K562 (cell line): ENCODE data around the gene SMARCC1. TPM values are rescaled to one million over a fixed set of nuclear protein-coding genes. Genes with fewer than 3 reads are reported as not detected.

Source experiments
- ATAC-seq: fragments of 200-7000 bp; cut with Tn5 transposase; 3 replicates; pipeline ENCODE4 v1.9.1; 2020; ENCODE audit warnings: moderate library complexity
- BruUV-seq: library from RNA; stranded (reverse); fragments of 400-500 nt; replicated peaks from 2 replicates; lab custom pipeline; 2021; lab: Mats Ljungman, UMichigan
- CTCF ChIA-PET: fragments of 300-600 bp; formaldehyde crosslinking; extraction: SDS; loops from one replicate; lab custom pipeline; 2021; ENCODE audit warnings: low intra/inter-chr PET ratio; lab: Yijun Ruan, JAX
- POLR2A ChIA-PET: fragments of 300-600, 350-650 bp; sonication (Branson Sonifier 250); formaldehyde crosslinking; extraction: SDS; loops from one replicate; lab custom pipeline; 2021; ENCODE audit warnings: antibody characterized with exemption, inconsistent platforms; lab: Yijun Ruan, JAX
- DNase-seq, 4 experiments: peaks; one replicate each; pipeline versions ENCODE4 v3.0.0 to v3.0.0-alpha.2; 2011 to 2018; ENCODE audit warnings: low spot score in 3 of 4, mixed read lengths in 3 of 4; ENCODE audit errors: extremely low read depth in 1 of 4
- FAIRE-seq: peaks from 2 replicates; lab custom pipeline; 2011; peaks lifted over from hg19 to GRCh38; lab: Jason Lieb, UNC
- H2AFZ ChIP-seq: 2 replicates; pipeline ENCODE4 v1.6.0; 2011; ENCODE audit warnings: low read depth, low read length, control low read depth, inconsistent platforms
- H3K27ac ChIP-seq: fragments of 200-600 bp; 3 replicates; pipeline ENCODE4 v1.8.0; 2011; ENCODE audit warnings: low read depth, mild to moderate bottlenecking, control low read depth, inconsistent platforms, low read length, moderate library complexity, mixed read lengths; ENCODE audit errors: extremely low read depth
- H3K27me3 ChIP-seq, 2 experiments: fragments of 300-600 bp in 1 of 2; 2 replicates in 1 of 2; 3 replicates in 1 of 2; pipeline versions ENCODE4 v1.6.0 to v1.8.0; 2011; ENCODE audit warnings: inconsistent platforms in 2 of 2, low read length in 2 of 2, mild to moderate bottlenecking in 1 of 2, mixed read lengths in 1 of 2, moderate library complexity in 1 of 2; ENCODE audit not compliant: control insufficient read depth in 2 of 2, insufficient read depth in 2 of 2
- H3K36me3 ChIP-seq: fragments of 300-600 bp; 3 replicates; pipeline ENCODE4 v1.8.0; 2011; ENCODE audit warnings: mild to moderate bottlenecking, low read length, inconsistent platforms; ENCODE audit not compliant: control insufficient read depth, insufficient read depth
- H3K4me1 ChIP-seq, 2 experiments: fragments of 200-600 bp in 1 of 2; replicated peaks in 1 of 2; 2 replicates in 1 of 2; 3 replicates in 1 of 2; pipeline versions ENCODE4 v1.5.1 to v1.8.0; 2011; ENCODE audit warnings: inconsistent platforms in 2 of 2, low read length in 2 of 2, mild to moderate bottlenecking in 1 of 2, mixed read lengths in 1 of 2, moderate library complexity in 1 of 2; ENCODE audit not compliant: control insufficient read depth in 2 of 2, insufficient read depth in 2 of 2
- H3K4me2 ChIP-seq: 2 replicates; pipeline ENCODE4 v1.6.1; 2011; ENCODE audit warnings: low read length, control low read depth, inconsistent platforms, mixed read lengths; ENCODE audit not compliant: insufficient read depth
- H3K4me3 ChIP-seq: fragments of 200-600 bp; sonication (generic), shearing (Covaris generic); 2 replicates; pipeline ENCODE4 v1.5.1; 2016; ENCODE audit warnings: control low read depth, inconsistent platforms
- H3K79me2 ChIP-seq: fragments of 200-600 bp; 3 replicates; pipeline ENCODE4 v1.8.0; 2011; ENCODE audit warnings: low read length, inconsistent platforms; ENCODE audit not compliant: control insufficient read depth, insufficient read depth
- H3K9ac ChIP-seq, 2 experiments: 2 replicates each; pipeline versions ENCODE4 v1.6.0 to v1.6.1; 2011; ENCODE audit warnings: low read depth in 2 of 2, low read length in 2 of 2, control low read depth in 1 of 2, inconsistent platforms in 1 of 2, mild to moderate bottlenecking in 1 of 2, mixed read lengths in 1 of 2; ENCODE audit not compliant: insufficient read depth in 1 of 2
- H3K9me1 ChIP-seq: one replicate; pipeline ENCODE4 v1.6.0; 2011; ENCODE audit warnings: inconsistent platforms, mild to moderate bottlenecking, low read length, moderate library complexity; ENCODE audit not compliant: control insufficient read depth, insufficient read depth
- H3K9me3 ChIP-seq: replicated peaks from 2 replicates; pipeline ENCODE4 v1.5.1; 2011; ENCODE audit warnings: low read depth, low read length, inconsistent platforms; ENCODE audit not compliant: control insufficient read depth, insufficient read depth
- H4K20me1 ChIP-seq: replicated peaks from 2 replicates; pipeline ENCODE4 v1.6.1; 2011; ENCODE audit warnings: low read length, inconsistent platforms, mixed read lengths; ENCODE audit not compliant: control insufficient read depth, insufficient read depth
- ARID4B ChIP-seq: sonication (generic); formaldehyde crosslinking; IDR thresholded peaks from 2 replicates; pipeline ENCODE4 v1.8.0; 2022; ENCODE audit warnings: mild to moderate bottlenecking, missing genetic modification reagents
- ETS1 ChIP-seq: conservative IDR thresholded peaks from 2 replicates; pipeline ENCODE4 v1.6.1; 2011; ENCODE audit warnings: low read depth, mild to moderate bottlenecking, low read length; ENCODE audit not compliant: control insufficient read depth
- HLTF ChIP-seq: fragments of 450-650 bp; IDR thresholded peaks from 2 replicates; pipeline ENCODE4 v1.6.1; 2016
- MBD1 ChIP-seq: fragments of 250-450 bp; sonication (Bioruptor Pico); IDR thresholded peaks from 2 replicates; pipeline ENCODE4 v1.8.0; 2022; ENCODE audit warnings: inconsistent platforms
- RBM39 ChIP-seq: fragments of 200-400 bp; formaldehyde crosslinking; optimal IDR thresholded peaks from 2 replicates; pipeline ENCODE3; 2018; ENCODE audit warnings: low read depth, low read length
- TCF15 ChIP-seq: fragments of 250-450 bp; sonication (Bioruptor Pico); IDR thresholded peaks from 2 replicates; pipeline ENCODE4 v1.8.0; 2022; ENCODE audit warnings: moderate library complexity, mild to moderate bottlenecking, inconsistent platforms
- ZBED1 ChIP-seq: IDR thresholded peaks from 2 replicates; pipeline ENCODE4 v1.6.1; 2014
- ZBTB5 ChIP-seq: fragments of 450-650 bp; IDR thresholded peaks from 2 replicates; pipeline ENCODE4 v1.6.1; 2017; ENCODE audit warnings: antibody characterized with exemption
- ZNF224 ChIP-seq: sonication (generic); formaldehyde crosslinking; IDR thresholded peaks from 2 replicates; pipeline ENCODE4 v1.8.0; 2022; ENCODE audit warnings: mild to moderate bottlenecking, missing genetic modification reagents
- ZNF253 ChIP-seq: fragments of 250-450 bp; sonication (Bioruptor Pico); conservative IDR thresholded peaks from 2 replicates; pipeline ENCODE4 v1.6.1; 2021; ENCODE audit warnings: mild to moderate bottlenecking
- ZNF695 ChIP-seq: fragments of 450-650 bp; formaldehyde crosslinking; IDR thresholded peaks from 2 replicates; pipeline ENCODE4 v1.4.0; 2020; ENCODE audit warnings: mild to moderate bottlenecking, moderate library complexity
- WGBS: fragments of 100-300 bp; shearing (Covaris generic); methylation state at CpG from one replicate; pipeline ENCODE4 v1.1.6; 2016; ENCODE audit warnings: low coverage, mixed read lengths; ENCODE audit not compliant: insufficient coverage; ENCODE audit errors: missing lambda C conversion rate; 5-methylcytosine and 5-hydroxymethylcytosine counted together
- in situ Hi-C: fragments of 300-500 bp; cut with MboI; formaldehyde crosslinking; loops from 4 replicates; pipeline ENCODE4 v1.15.0; 2018; ENCODE audit warnings: inconsistent platforms, mixed read lengths
- intact Hi-C: fragments of 100-400 bp; cut with micrococcal nuclease; formaldehyde crosslinking; loops from 2 replicates; pipeline ENCODE4 v1.14.2; 2022
- polyA plus RNA-seq, 8 experiments: library from polyadenylated mRNA; depleted of rRNA in 4 of 8; stranded (reverse) in 5 of 8; unstranded in 3 of 8; fragments of >200 nt; fragmentation: Nextera tagmentation in 2 of 8; fragmentation: Illumina TruSeq in 1 of 8; extraction: Ambion mirVana in 2 of 8; extraction: Trizol in 1 of 8; gene quantifications; 2 replicates each; pipeline versions ENCODE4 v1.2.1 to v1.2.3, GENCODE V29; 2011 to 2014; ENCODE audit warnings: inconsistent platforms in 1 of 8, missing spikeins in 1 of 8
- total RNA-seq, 7 experiments: library from RNA; depleted of rRNA in 6 of 7; stranded (reverse); fragments of >200 nt in 6 of 7; fragmentation: Illumina TruSeq in 2 of 7; extraction: Trizol in 2 of 7; gene quantifications; 2 replicates each; pipeline versions ENCODE4 v1.2.1 to v1.2.3, GENCODE V29; 2011 to 2021; ENCODE audit warnings: low replicate concordance in 1 of 7

SMARCC1 gene
- total and polyA plus RNA-seq, 9 of the 15 experiments (the other 6 are each of a cell fraction or from before 2014, with no cell fraction given), result 20.7 to 199 (median 66.0) TPM

GRCh38 chr3:47607335-47607734 lies 174.4 kb downstream of the SMARCC1 start (continued):
- no peak for TF ChIP-seq ARID4B (CRISPR knock-in tag)

DNA sequence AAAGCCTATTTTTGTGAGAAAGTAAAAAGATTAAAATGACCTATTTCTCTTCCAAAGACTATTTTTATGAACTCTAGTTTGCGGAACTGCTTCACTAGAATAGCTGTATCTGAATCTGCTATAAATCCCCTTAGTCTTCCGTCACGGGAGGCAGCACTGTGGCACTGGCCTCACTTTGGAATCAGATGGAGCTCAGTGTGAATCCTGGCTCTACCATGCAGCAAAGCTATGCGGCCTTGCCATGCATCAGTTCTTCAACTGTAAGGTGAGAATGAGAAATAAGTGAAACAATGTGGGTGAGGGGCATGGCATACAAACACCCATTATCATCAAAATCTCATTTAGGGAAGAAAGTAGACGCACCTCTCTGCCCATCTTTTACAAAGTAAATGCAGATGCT lies 175.5 kb downstream of the SMARCC1 start:
- H3K4me3 ChIP-seq, result no peak overlapping the region
- POLR2A ChIA-PET, result interaction anchor here (0.6 kb wide), 1 partner anchor 11 kb away, joined by 4 read pairs; no protein-coding TSS in a partner anchor
- in situ Hi-C loops (no loop called here), intact Hi-C loops (no loop called here)
- H3K9ac ChIP-seq, result no peak overlapping the region
- no TSS peak for BruUV-seq
- no peak overlapping the region for H3K27ac ChIP-seq
- FAIRE-seq (no peak), DNase-seq (no peak), ATAC-seq (no peak)
- no peaks in the 10 kb centered on the region; the same call in 1 of the 2 replicates for H4K20me1 ChIP-seq
- no peaks in the 10 kb centered on the region; the same call in 2 of the 3 replicates for H3K79me2 ChIP-seq
- CTCF ChIA-PET, result no interaction called here
- H3K9me3 ChIP-seq, result no peaks in the 10 kb centered on the region
- H3K27me3 ChIP-seq, result no peaks in the 10 kb centered on the region
- no peak overlapping the region for H2AFZ ChIP-seq
- 95% methylated on average over 5 of the region's 5 CpGs for WGBS
- no peaks in the 10 kb centered on the region for H3K9me1 ChIP-seq
- H3K4me1 ChIP-seq, result no peaks in the 10 kb centered on the region
- peaks cover 93% of the 10 kb centered on the region for H3K36me3 ChIP-seq
- no peak overlapping the region for H3K4me2 ChIP-seq
- TF ChIP-seq MBD1 (no peak), ZNF253 (no peak), HLTF (no peak), ZNF224 (CRISPR knock-in tag) (no peak), ZNF695 (CRISPR knock-in tag) (no peak), TCF15 (no peak), ZBTB5 (no peak), ETS1 (no peak), ZBED1 (no peak), RBM39 (no peak)
